A673 (cell line): Measurements from ENCODE around the gene IQCH.

Experiments used
- EZH2 ChIP-seq: fragments of 200-600 bp; sonication (generic); IDR thresholded peaks from 2 replicates; pipeline ENCODE4 v1.6.1; 2017; ENCODE audit warnings: borderline replicate concordance, low read depth, mild to moderate bottlenecking, mixed read lengths, antibody characterized with exemption, low read length; ENCODE audit not compliant: poor library complexity, severe bottlenecking
- TF ChIP-seq, protein P1 (sequence below): fragments of 300-800, 200-600 bp; sonication (generic); conservative IDR thresholded peaks from 2 replicates; pipeline ENCODE4 v1.5.1; 2017; ENCODE audit warnings: low read depth, mild to moderate bottlenecking, antibody characterized with exemption, low read length, moderate library complexity, mixed read lengths

DNA sequence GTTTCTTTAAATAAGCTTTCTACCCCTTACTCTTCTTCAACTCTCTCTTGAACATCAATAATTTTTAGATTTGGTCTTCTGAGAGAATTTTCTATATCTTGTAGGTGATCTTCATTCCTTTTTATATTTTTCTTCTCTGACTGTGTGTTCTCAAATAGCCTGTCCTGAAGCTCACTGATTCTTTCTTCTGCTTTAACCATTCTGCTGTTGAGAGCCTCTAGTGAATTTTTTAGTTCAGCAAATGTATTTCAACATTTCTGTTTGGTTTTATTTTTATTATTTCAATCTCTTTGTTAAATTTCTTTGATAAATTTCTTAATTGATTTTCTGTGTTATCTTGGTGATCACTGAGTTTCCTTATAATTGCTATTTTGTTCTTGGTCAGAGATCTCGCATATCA is 19.6 kb downstream of the IQCH start:
- TF ChIP-seq, protein P1, sequence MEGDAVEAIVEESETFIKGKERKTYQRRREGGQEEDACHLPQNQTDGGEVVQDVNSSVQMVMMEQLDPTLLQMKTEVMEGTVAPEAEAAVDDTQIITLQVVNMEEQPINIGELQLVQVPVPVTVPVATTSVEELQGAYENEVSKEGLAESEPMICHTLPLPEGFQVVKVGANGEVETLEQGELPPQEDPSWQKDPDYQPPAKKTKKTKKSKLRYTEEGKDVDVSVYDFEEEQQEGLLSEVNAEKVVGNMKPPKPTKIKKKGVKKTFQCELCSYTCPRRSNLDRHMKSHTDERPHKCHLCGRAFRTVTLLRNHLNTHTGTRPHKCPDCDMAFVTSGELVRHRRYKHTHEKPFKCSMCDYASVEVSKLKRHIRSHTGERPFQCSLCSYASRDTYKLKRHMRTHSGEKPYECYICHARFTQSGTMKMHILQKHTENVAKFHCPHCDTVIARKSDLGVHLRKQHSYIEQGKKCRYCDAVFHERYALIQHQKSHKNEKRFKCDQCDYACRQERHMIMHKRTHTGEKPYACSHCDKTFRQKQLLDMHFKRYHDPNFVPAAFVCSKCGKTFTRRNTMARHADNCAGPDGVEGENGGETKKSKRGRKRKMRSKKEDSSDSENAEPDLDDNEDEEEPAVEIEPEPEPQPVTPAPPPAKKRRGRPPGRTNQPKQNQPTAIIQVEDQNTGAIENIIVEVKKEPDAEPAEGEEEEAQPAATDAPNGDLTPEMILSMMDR, result no peak
- TF ChIP-seq EZH2, result no peak
